NK-92 treated with Interleukin-12 subunit alpha and Interleukin-12 subunit beta, amount 100 ng/mL, for 24 hours (cell line): Measurements from ENCODE around the gene ELF4.

ENCODE experiments used
- DNase-seq: peaks from one replicate; lab custom pipeline; 2025; lab: John Stamatoyannopoulos, UW

The ELF4 gene

GRCh38 chrX:130047416-130047815 is 62.9 kb downstream of the ELF4 start:
- no peak for DNase-seq

DNA sequence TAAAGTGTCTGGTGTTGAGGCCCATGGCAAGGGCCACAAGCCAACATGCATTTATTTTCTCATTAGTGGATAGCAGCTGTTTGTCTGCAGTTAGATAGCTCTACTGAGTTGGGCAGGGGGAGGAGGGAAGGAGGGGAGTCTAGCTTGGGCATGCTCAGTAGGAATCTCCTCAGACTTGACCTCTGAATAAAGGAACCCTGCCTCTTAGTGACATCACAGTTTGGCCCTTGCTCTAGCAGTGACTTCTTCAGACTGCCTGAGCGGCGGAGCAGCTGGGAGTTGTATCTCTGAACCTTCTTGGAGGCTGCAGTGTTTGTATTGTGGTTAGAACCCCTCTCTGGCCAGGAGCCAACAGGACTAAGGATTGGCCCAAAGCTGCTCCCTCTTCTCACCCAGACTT is 70.5 kb downstream of the ELF4 start:
- no peak for DNase-seq

DNA sequence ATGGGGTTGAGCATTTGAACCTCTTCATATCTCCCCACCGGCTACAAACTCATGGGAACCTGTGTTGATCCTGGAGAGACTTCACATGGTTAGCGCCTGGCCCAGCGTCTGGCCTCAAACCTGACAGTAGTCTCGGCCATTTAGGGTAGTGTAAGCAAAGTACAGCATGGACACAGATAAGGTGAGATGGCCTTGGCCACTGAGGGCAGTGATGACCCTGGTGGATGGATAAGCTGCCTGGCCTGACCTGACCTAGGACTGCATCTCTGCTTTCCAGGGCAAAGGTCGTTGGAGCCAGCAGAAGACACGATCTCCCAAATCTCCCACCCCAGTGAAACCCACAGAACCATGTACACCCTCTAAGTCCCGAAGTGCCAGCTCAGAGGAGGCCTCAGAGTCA is 76.1 kb downstream of the ELF4 start:
- DNase-seq, result no peak

GRCh38 chrX:130032552-130032951 is 77.7 kb downstream of the ELF4 start:
- no peak for DNase-seq

- no peak for DNase-seq
These were observed 79.5 kb downstream of the ELF4 start for GRCh38 chrX:130030826-130031225.

- DNase-seq, result no peak
These were observed 82.1 kb downstream of the ELF4 start for GRCh38 chrX:130028196-130028595.

GRCh38 chrX:130027569-130027968 is 82.7 kb downstream of the ELF4 start:
- no peak for DNase-seq

GRCh38 chrX:130025256-130025655 is 85.0 kb downstream of the ELF4 start:
- no peak for DNase-seq

DNA sequence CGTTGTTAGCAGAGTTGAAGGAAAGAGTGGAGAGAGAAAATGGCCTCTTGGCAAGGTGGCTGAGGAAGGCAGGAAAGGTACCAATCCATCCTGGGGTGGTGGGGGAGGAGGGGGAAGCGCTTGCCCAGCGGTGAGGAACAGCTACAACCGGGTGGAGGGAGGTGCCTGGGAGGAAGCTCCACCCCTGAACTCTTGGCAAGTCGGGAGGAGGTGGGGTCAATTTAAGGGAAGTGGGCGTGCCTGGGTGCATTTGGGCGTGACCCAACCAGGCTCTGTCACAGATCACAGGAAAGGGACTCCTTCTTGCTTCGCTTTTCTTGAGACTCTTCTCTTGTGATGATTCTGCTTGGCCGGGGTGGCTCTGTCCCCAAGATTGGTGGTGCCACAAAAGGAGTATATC is 86.2 kb downstream of the ELF4 start:
- no peak for DNase-seq

- DNase-seq, result no peak
These were observed 89.5 kb downstream of the ELF4 start for GRCh38 chrX:130020661-130021324.

DNA sequence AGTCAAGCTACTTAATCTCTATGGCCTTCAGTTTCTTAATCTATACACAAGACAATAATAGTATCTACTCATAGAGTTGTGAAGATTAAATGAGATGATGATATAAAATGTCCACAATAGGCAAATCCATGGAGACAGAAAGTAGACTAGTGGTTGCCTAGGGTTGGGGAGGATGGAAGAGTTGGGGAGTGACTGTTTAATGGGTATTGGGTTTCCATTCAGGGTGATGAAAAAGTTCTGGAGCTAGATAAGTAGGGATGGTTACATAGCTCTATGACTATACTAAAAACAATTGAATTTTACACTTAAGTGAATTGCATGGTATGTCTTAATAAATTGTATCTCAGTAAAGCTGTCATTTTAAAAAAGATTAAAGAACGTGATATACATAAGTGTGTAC is 92.2 kb downstream of the ELF4 start:
- DNase-seq, result no peak

DNA sequence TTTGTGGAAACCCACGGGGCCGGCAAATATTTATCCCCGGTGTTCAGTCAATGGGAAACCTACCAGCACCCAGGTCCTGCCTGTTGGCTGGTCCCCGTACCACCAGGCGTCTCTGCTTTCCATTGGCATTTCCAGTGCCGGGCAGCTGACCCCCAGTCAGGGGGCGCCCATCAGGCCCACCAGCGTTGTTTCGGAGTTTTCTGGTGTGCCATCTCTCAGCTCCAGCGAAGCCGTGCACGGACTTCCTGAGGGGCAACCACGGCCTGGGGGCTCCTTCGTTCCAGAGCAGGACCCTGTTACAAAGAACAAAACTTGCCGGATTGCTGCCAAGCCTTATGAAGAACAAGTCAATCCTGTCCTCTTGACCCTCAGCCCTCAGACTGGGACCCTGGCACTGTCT is 95.1 kb downstream of the ELF4 start:
- DNase-seq, result no peak
